ENCODE results near the gene IQSEC3. TPM values are rescaled to one million over a fixed set of nuclear protein-coding genes. Genes with fewer than 3 reads are reported as not detected.
"Not testable (repeated sequence)": the region's sequence is repeated elsewhere in the genome, so short reads cannot be mapped to it uniquely, and the experiment has no call there.

Gene IQSEC3
- total RNA-seq: 1 to 10 TPM in 1 of 2 experiments, under 1 TPM in 1; 0.86 to 1.0 TPM

DNA sequence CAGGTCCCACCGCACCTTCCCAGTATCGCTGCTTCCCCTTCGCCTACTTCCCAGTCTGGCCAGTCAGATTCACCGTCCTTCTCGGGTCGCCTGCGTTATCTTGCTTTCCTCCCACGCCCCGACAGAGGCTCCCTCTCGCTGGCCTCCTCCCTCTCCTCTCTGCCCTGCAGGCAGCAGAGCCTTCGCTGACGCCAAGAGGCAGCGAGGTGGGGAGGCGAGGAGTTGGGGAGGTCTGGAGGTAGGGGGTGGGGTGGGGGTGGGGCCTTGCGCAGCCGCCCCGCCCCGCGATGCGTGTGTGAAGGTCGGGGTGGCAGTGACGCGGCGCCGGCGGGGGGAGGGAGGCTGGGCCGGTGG, at the start of gene IQSEC3:
IQSEC3 (plus strand) TSS at position 340 of the 354 bp plus-strand sequence. CDS start 116 bp downstream, outside the sequence.
- H3K27ac Mint-ChIP-seq; CTCF ChIA-PET; H3K36me3 Mint-ChIP-seq (ENCODE audit: low read depth); intact Hi-C loops (cut with micrococcal nuclease); H3K9me3 Mint-ChIP-seq; H3K4me3 Mint-ChIP-seq; DNase-seq; H3K4me1 Mint-ChIP-seq (ENCODE audit: low read depth): not testable (repeated sequence)
- peaks cover 41% of the 10 kb centered on the region for H3K27me3 Mint-ChIP-seq (ENCODE audit: low read depth)

DNA sequence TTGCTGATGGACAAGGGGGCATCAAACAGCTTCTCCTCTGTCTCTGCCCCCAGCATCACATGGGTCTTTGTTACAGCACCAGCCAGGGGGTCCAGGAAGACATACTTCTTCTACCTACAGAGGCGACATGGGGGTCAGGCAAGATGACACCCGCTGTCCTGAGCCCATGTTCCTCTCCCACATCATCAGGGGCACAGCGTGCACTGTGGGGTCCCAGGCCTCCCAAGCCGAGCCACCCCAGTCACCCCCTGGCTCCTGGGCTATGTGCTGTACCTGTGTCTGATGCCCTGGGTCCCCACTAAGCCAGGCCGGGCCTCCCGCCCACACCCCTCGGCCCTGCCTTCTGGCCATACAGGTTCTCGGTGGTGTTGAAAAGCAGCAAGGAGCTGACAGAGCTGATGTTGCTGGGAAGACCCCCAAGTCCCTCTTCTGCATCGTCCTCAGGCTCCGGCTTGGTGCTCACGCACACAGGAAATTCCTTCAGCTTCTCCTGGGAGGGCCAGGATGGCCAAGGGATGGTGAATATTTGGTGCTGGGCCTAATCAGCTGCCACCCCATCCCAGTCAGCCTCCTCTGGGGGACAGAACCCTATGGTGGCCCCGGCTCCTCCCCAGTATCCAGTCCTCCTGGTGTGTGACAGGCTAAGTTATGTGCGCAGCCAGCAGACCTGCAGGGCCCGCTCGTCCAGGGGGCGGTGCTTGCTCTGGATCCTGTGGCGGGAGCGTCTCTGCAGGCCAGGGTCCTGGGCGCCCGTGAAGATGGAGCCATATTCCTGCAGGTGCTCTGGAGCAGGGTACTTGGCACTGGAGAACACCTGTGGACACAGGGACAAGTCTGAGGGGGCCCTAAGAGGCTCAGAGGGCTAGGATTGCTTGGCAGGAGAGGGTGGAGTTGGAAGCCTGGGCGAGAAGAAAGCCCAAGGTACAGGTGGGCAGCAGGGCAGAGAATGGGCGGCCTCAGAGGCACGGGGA, 48.9 kb upstream of the IQSEC3 start:
- H3K27ac Mint-ChIP-seq; H3K4me3 Mint-ChIP-seq; H3K9me3 Mint-ChIP-seq; CTCF ChIA-PET; DNase-seq; H3K27me3 Mint-ChIP-seq (ENCODE audit: low read depth); intact Hi-C loops (cut with micrococcal nuclease): not testable (repeated sequence)
- Mint-ChIP-seq H3K36me3 (ENCODE audit: low read depth) (peaks cover 13% of the 10 kb centered on the region), H3K4me1 (ENCODE audit: low read depth) (peaks cover 21% of the 10 kb centered on the region)

DNA sequence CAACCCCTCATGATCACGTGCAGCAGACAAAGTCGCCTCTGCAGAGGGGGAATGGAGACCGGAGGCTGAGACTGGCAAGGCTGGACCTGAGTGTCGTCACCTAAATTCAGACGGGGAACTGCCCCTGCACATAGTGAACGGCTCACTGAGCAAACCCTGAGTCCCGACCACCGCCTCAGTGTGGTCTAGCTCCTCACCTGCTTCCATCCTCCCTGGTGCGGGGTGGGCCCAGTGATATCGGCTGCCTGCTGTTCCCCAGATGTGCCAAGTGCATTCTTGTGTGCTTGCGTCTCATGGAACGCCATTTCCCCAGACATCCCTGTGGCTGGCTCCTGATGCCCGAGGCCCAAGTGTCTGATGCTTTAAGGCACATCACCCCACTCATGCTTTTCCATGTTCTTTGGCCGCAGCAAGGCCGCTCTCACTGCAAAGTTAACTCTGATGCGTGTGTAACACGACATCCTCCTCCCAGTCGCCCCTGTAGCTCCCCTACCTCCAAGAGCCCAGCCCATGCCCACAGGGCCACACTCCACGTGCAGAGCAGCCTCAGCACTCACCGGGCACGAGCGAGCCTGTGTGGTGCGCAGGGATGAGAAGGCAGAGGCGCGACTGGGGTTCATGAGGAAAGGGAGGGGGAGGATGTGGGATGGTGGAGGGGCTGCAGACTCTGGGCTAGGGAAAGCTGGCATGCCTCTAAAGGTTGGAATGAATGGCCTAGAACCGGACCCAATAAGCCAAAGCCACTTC, 47.6 kb upstream of the IQSEC3 start:
- H3K4me3 Mint-ChIP-seq; CTCF ChIA-PET; H3K9me3 Mint-ChIP-seq; intact Hi-C loops (cut with micrococcal nuclease); H3K27me3 Mint-ChIP-seq (ENCODE audit: low read depth); H3K27ac Mint-ChIP-seq; DNase-seq: not testable (repeated sequence)
- Mint-ChIP-seq H3K36me3 (ENCODE audit: low read depth) (peaks cover 12% of the 10 kb centered on the region), H3K4me1 (ENCODE audit: low read depth) (peaks cover 22% of the 10 kb centered on the region)

DNA sequence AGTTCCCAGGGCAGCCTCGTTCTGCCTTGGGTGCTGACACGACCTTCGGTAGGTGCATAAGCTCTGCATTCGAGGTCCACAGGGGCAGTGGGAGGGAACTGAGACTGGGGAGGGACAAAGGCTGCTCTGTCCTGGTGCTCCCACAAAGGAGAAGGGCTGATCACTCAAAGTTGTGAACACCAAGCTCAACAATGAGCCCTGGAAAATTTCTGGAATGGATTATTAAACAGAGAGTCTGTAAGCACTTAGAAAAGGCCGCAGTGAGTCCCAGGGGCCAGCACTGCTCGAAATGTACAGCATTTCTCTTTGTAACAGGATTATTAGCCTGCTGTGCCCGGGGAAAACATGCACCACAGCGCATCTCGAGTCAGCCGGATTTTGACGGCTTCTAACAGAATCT, 46.7 kb upstream of the IQSEC3 start:
- H3K4me3 Mint-ChIP-seq; H3K9me3 Mint-ChIP-seq; H3K27ac Mint-ChIP-seq; CTCF ChIA-PET; H3K27me3 Mint-ChIP-seq (ENCODE audit: low read depth); intact Hi-C loops (cut with micrococcal nuclease); DNase-seq: not testable (repeated sequence)
- H3K4me1 Mint-ChIP-seq (ENCODE audit: low read depth): peaks cover 22% of the 10 kb centered on the region
- peaks cover 12% of the 10 kb centered on the region for H3K36me3 Mint-ChIP-seq (ENCODE audit: low read depth)

DNA sequence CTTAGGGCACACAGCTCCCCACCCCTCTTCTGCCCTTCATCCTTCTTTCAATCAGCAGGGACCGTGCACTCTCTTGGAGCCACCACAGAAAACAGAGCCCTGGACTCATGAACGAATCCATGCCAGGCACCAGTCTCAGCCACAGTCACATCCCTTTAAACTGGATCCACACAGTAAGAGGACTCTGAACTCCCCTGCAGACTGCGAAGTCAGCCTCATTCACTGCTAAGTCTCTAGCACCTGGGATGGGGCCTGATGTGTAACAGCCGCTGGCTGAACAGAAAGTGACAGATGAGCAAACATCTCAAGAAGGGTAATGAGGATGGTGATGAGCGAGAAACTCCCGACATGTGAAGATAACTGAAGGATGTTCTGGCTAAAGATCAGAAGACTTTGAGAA, 45.8 kb upstream of the IQSEC3 start:
- H3K27me3 Mint-ChIP-seq (ENCODE audit: low read depth): no peaks in the 10 kb centered on the region
- no peak for DNase-seq
- CTCF ChIA-PET: no interaction called here

DNA sequence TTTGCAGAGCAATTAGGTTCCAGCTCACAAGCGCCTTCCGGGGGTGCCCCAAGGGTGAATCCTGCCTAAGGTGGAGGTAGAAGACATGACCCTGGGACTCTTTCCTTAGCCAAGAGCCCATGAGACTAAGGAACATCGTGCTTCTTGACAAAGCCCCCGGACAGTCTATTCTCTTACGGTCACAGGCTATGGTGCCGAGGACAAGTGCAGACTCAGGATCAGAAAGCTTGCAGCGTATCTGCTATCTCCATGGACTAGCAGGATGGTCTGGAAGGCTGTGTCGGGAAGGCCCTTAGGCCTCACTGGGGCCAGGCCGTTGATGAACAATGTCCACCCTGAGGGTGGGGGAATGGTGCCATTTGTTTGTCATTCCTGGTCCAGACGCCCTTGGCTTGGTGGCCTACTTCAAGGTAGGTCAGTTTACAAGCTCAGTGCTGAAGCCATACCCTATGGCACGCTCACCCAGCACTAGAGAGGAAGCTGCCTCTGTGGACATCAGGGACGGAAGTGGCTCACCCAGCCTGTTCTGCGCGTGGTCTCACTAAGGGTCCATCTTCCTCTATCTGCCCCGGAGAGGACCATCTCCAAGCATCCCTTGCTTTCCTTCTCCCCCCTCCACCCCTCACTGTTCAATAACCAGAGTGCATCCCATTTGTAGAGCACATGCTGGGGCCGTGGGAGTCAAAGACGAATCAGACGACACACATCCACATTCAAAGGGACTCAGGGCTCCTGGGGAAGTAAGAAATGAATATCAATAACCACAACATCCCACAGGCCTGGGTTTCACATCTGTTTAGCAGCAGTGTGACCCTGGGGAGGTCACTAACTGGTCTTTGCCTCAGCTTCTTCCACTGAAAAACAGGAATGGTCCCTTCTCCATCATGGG, 45.0 kb upstream of the IQSEC3 start:
- intact Hi-C loops (cut with micrococcal nuclease): no loop called here
- DNase-seq: no peak
- Mint-ChIP-seq H3K9me3 (no peaks in the 10 kb centered on the region), H3K4me1 (ENCODE audit: low read depth) (peaks cover 22% of the 10 kb centered on the region), H3K36me3 (ENCODE audit: low read depth) (peaks cover 12% of the 10 kb centered on the region), H3K4me3 (no peak overlapping the region), H3K27ac (no peak overlapping the region), H3K27me3 (ENCODE audit: low read depth) (no peaks in the 10 kb centered on the region)
- CTCF ChIA-PET: no interaction called here

More for the DNA sequence above, 45.8 kb upstream of the IQSEC3 start:
- intact Hi-C loops (cut with micrococcal nuclease): no loop called here
- H3K36me3 Mint-ChIP-seq (ENCODE audit: low read depth): peaks cover 12% of the 10 kb centered on the region
- no peak overlapping the region for H3K27ac Mint-ChIP-seq
- peaks cover 22% of the 10 kb centered on the region for H3K4me1 Mint-ChIP-seq (ENCODE audit: low read depth)
- no peak overlapping the region for H3K4me3 Mint-ChIP-seq
- no peaks in the 10 kb centered on the region for H3K9me3 Mint-ChIP-seq

DNA sequence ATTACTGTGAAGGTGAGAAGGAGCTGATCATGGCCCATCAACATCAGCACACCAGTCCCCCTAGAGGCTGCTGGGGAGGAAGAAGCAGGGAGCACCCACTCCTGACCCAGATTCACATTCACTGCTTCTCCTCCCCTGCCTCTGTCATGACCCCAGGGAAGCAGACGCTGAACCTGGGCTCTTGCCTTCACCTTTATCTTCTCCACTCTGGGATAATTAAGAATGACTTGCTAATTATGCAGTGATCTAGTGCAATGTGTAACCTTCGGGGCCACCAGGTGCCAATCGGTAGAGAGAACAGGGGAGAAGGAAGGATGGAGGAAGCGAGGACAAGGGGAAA, 44.4 kb upstream of the IQSEC3 start:
- no peak overlapping the region for H3K27ac Mint-ChIP-seq
- no peak overlapping the region for H3K4me3 Mint-ChIP-seq
- H3K4me1 Mint-ChIP-seq (ENCODE audit: low read depth): peaks cover 22% of the 10 kb centered on the region
- H3K9me3 Mint-ChIP-seq: no peaks in the 10 kb centered on the region
- CTCF ChIA-PET: no interaction called here
- no peaks in the 10 kb centered on the region for H3K27me3 Mint-ChIP-seq (ENCODE audit: low read depth)
- peaks cover 12% of the 10 kb centered on the region for H3K36me3 Mint-ChIP-seq (ENCODE audit: low read depth)
- intact Hi-C loops (cut with micrococcal nuclease): no loop called here
- DNase-seq: no peak

DNA sequence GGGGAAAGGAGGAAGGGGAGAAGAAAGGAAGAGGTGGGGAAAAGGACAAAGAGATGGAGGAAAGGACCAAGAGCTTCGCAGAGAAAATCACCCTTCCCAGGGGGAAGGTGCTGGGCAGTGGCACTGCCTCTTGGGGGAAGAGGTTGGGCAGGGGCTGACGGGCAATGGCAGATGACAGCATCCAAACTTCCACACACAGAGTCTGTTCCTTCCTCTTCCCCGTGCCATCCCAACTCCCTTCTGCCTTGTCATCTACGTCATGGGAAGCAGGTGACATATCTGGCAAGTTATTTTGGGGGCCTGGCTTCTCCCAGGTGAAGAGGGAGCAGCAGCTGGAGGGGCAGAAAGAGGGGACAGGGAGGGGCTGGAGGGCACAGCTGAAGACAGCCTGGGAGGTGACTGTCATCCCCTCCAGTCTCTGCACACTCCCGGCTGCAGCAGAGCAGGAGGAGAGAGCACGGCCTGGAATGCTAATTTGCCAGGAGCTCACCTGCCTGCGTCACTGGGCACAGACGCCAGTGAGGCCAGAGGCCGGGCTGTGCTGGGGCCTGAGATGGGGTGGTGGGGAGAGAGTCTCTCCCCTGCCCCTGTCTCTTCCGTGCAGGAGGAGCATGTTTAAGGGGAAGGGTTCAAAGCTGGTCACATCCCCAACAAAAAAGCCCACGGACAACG, 43.9 kb upstream of the IQSEC3 start:
- H3K4me3 Mint-ChIP-seq: no peak overlapping the region
- no peaks in the 10 kb centered on the region for H3K27me3 Mint-ChIP-seq (ENCODE audit: low read depth)
- peaks cover 12% of the 10 kb centered on the region for H3K36me3 Mint-ChIP-seq (ENCODE audit: low read depth)
- no peak overlapping the region for H3K27ac Mint-ChIP-seq
- peaks cover 22% of the 10 kb centered on the region for H3K4me1 Mint-ChIP-seq (ENCODE audit: low read depth)
- intact Hi-C loops (cut with micrococcal nuclease): no loop called here
- DNase-seq: no peak
- H3K9me3 Mint-ChIP-seq: no peaks in the 10 kb centered on the region
- CTCF ChIA-PET: no interaction called here

DNA sequence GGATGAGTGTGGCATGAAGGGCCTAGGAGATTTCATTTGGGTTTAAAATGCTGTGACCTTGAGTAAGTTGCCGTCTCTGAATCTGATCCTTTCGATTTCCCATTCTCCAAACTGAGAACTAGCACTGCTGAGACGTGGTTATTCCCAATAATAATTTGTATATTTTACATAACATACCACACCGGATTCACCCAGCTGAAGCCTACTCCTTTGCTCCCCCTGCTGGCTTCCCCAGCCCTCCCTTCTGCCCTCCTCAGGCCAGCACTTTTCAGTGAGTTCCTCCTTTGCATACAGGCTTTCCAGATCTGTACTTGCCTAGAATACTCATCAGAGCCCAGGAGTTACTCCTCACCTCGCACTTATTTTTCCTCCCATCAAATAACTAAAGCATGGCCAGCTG, 38.7 kb upstream of the IQSEC3 start:
- H3K27ac Mint-ChIP-seq; H3K36me3 Mint-ChIP-seq (ENCODE audit: low read depth); H3K4me3 Mint-ChIP-seq; H3K27me3 Mint-ChIP-seq (ENCODE audit: low read depth); DNase-seq; intact Hi-C loops (cut with micrococcal nuclease); H3K9me3 Mint-ChIP-seq; H3K4me1 Mint-ChIP-seq (ENCODE audit: low read depth); CTCF ChIA-PET: not testable (repeated sequence)

DNA sequence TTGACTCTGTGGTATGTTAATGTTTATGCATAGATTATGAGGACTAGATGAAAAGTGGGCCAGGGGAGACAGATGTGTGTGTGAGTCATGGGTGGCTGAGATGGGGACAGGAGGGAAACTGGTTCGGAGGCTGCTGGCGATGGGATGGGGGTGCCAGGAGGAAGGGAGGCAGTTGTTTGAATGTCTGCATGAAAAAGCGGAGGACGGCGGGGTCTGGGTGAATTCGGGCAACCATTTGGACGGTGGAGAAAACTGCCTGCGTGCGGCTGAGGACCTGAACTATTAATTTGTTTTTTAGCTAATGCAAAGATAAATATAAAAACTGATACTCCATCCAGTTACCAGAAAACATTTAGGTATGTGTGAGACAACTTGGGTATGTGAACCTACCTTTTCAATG, 27.8 kb upstream of the IQSEC3 start:
- H3K9me3 Mint-ChIP-seq; DNase-seq; CTCF ChIA-PET; H3K27ac Mint-ChIP-seq; H3K36me3 Mint-ChIP-seq (ENCODE audit: low read depth); H3K27me3 Mint-ChIP-seq (ENCODE audit: low read depth); H3K4me3 Mint-ChIP-seq; H3K4me1 Mint-ChIP-seq (ENCODE audit: low read depth); intact Hi-C loops (cut with micrococcal nuclease): not testable (repeated sequence)

DNA sequence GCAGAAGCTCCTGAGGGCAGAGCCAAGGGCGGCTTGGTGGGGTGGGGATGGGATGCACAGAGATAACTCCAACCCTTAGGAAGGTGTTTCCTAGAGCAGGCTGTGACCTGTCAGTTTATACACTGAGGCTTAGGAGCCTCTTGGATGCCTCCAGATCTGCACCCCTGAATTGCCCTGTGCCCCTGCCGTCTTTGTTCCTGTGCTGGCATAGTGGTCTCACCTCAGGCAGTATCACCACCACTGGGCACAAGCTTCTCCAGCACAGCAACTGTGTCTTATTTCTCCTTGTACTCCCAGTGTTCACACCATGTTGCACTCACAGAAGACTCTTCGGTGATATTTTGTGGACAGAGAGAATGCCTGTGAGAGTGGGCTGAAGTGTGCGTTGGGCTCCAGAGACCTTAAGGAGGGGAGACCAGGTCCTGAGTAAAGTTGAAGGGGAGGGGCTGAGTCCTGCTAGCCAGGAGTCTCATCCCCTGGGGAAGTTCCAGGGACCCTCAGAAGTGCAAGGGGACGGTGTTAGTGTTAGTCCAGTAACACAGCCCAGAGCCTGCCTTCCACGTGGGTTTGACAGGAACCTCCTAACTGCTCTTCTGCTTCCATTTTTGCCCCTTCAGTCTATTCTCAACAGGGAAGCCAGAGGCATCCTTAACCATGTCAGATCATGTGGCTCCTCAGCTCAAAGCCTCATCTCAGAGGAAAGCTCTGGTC, 26.9 kb upstream of the IQSEC3 start:
- H3K27me3 Mint-ChIP-seq (ENCODE audit: low read depth); H3K4me1 Mint-ChIP-seq (ENCODE audit: low read depth): not testable (repeated sequence)

More for the DNA sequence above, 26.9 kb upstream of the IQSEC3 start:
- H3K9me3 Mint-ChIP-seq; intact Hi-C loops (cut with micrococcal nuclease); DNase-seq; H3K27ac Mint-ChIP-seq; H3K4me3 Mint-ChIP-seq; H3K36me3 Mint-ChIP-seq (ENCODE audit: low read depth); CTCF ChIA-PET: not testable (repeated sequence)
